ENCODE measurements around the gene CD244. TPM values are rescaled to one million over a fixed set of nuclear protein-coding genes. Genes with fewer than 3 reads are reported as not detected.
A peak's percentile ranks its signal among the peaks of the same experiment; 100 is the strongest.

Gene CD244
- total RNA-seq, 1 donor from 2014 or later = not detected

DNA sequence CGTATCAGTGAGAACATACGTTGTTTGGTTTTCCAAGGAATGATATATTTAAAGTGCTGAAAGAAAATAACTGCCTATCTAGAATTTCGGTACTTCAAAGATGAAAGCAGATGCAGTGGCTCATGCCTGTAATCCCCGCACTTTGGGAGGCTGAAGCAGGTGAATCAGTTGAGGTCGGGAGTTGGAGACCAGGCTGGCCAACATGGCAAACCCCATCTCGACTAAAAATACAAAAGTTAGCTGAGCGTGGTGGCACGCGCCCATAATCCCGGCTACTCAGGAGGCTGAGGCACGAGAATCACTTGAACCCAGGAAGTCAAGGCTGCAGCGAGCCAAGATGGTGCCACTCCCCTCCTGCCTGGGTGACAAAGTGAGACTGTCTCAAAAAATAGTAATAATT is 16.4 kb downstream of the CD244 start:
- no peak for DNase-seq (ENCODE audit: low read depth)

DNA sequence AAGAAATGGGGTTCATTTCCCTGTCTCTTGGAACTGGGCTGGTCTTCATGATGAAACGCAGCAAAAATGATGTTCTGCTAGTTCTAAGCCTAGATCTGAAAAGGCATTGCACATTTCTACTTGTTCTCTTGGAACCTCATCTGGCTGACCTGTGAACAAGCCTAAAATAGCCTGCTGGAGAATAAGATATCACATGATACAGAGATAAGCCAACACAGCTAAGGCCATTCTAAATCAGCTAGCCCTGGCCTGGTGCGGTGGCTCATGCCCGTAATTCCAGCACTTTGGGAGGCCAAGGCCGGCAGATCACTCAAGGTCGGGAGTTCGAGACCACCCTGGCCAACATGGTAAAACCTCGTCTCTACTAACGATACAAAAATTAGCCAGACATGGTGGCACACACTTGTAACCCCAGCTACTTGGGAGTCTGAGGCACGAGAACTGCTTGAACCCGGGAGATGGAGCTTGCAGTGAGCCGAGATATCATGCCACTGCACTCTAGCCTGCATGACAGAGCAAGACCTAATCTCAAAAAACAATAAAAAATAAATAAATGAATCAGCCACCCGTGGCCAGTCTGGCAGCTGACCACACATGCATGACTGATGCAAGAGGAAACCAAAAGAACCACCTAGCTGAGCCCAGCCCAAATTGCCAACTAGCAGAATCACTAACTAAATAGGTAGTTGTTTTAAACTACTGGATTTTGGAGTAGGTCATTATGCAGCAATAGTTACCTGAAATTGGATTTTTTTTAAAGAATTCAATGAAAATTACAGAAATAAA is 18.0 kb downstream of the CD244 start:
- DNase-seq (ENCODE audit: low read depth) = no peak

DNA sequence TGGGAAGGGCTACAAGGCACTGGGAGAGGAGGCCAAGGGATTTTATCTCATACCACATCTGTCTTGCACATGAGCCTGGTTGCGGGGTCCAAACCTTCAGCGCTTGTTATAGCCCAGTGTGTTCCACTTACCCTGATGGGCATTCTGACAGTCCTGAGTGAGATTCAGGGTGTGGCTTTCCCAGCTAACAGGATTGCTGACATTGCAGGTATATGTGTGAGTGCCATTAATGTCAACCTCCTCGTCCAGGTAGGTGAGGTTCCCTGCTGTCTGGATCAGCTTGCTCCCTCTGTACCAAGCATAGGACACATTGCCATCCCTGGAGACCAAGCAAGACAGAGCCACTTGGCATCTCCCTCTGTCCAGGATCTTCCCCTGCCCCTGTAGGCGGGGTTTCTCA is 21.6 kb downstream of the CD244 start:
- DNase-seq (ENCODE audit: low read depth) = no peak

DNA sequence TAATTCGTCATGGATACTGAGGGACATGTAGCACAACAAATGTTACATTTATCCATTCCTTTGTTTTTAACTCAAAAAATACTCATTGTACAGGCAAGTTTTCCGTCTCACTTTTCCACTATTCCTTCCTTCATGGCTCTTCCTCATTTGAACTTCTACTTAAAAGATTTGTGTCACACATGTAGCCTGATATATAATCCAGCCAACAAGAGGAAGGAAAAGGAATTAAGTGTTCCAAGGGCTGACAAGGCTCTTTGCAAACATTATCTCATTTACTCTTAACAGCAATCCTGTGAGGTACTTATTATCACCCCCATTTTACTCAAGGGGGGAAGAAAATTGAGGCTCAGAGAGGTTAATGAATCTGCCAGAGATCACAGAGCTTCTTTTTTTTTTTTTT is 22.9 kb downstream of the CD244 start:
- no peak for DNase-seq (ENCODE audit: low read depth)

DNA sequence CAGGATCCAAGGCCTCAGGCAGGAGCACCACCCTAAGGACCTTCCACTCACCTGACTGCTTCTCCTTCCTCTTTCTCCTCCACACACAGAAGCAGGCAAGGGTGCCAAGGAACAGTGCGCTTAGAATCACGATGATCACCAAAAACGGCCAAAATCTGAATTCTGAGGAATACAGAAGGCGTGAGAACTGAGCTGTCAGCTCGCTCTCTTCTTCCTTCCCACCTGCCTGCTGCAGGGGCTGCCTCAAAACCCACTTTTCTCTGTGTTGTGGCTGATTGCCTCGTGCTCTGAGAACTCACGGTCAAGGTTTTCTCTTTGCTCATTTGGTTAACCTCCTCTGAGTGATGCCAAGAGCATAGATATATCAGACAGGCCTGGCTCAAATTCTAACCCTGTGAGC is 23.8 kb downstream of the CD244 start:
- DNase-seq (ENCODE audit: low read depth) = no peak

DNA sequence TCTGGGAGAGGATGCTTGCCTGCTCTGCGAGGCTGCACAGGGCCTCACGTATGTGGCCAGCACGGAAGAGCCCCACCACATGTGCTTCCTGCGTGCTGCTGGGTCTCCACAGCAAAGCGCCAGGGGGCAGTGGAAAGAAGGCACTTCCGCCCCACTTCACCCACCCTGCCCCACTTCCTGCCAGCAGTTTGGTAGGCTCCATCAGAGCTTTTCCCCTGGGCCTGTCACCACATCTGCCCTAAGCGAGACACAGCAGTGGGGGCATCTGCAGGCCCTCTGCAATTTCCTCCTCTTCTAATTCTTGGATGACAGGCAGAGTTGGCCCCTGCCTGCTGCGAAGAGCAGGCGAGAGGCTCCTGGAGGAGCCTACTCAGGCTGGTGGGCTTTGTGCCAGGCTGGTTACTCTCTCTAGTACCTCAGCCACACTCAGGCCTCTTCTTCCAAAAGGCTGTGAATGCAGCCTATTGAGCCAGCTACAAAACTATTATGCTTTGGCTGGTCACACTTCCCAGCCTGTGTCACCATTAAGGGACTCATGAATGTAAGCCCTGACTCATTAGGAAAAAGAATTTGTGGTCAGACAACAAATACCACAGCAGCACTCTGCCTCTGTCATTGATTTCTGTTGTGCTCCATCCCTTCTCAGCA is 25.0 kb downstream of the CD244 start:
- DNase-seq (ENCODE audit: low read depth) = peak; percentile 74

DNA sequence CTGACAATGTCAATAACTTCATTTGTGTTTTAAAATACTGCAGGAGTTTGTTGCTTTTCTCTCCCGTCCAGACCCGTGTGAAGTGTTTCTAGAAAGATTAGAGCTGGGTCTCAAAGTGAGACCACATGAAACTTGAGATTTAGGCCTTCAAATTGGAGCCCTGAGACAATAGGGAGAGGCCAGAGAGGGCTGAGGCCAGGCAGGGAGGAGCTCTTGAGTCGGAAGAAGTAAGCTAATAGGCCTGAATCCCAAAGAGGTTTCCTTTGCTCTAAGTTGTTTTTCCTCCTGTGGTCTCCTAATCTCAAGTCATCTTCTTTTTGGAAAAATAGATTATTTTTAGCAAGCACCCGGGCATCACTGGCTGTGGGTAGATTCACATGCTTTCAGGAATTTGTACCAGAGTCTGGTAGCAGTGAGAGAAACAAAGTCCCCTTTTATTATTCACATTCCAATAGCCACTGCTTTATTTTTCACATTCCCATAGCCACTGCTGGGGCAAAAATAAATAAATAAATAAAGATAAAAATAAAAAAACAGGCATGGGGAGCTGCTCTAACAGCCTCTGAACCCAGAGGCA is 25.6 kb downstream of the CD244 start:
- DNase-seq (ENCODE audit: low read depth) = peak; percentile 22

DNA sequence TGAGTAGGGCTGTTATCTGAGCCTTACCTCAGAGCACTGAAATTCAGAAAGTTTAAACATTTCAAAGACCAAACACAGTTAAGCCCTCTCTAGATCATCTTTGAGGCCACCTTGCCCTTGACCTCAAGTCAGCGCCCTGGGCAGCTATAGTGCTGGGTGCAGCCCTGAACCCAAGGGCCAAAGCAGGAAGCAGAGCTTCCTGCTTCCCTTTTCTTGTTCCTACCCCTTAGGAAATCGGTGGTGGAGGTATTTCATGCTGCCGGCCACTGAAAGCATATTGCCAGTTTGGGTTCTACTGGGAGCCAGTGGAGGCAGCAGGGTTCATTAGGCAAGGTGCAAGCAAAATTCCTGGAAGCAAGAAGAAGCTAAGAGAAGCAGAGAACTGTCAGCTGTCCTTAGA is 26.1 kb downstream of the CD244 start:
- no peak for DNase-seq (ENCODE audit: low read depth)

DNA sequence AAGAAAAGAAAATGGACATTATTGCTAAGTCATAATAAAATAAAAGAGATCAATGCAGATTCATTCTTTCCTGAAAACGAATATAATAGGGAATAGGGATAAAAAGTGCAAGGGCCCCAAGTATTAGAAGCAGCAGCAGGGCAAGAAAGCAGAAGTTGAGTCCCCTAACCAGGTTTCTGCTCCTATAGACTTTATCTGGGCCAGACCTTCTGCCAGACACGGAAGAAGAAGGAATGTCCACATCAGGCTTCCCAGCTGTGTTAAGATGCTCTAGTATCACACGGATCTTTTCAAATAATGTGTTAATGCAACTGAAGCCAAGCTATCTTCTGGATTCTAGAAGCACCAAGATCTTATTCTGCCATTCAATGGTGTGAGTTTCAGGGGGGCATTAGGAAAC is 26.9 kb downstream of the CD244 start:
- DNase-seq (ENCODE audit: low read depth) = no peak

DNA sequence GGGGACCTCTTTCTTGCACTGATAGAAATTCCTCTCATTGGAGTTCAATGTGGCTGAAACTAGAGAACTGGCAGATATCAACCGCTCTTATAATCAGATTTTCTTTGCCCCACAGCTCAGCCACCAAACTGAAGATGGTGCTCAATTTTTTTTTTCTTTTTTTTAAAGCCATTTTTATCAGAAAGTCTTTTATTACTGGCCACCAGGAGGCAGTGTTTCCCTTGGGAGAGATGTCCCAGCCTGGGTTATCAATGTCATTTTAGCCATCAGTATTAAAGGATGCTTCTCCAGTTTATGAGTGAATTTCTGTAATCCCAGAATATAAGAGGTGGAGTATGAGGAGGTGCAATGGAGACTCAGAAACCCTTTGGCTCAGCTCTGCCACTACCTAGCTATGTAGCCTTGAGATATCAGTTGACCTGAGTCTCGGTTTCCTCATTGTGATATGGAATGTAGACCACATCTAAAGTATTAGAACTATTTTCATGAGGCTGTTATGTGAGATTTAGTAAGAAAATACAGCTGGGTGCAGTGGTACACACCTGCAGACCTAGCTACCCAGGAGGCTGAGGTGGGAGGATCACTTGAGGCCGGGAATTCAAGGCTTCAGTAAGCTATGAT is 27.6 kb downstream of the CD244 start:
- peak; percentile 45 for DNase-seq (ENCODE audit: low read depth)

DNA sequence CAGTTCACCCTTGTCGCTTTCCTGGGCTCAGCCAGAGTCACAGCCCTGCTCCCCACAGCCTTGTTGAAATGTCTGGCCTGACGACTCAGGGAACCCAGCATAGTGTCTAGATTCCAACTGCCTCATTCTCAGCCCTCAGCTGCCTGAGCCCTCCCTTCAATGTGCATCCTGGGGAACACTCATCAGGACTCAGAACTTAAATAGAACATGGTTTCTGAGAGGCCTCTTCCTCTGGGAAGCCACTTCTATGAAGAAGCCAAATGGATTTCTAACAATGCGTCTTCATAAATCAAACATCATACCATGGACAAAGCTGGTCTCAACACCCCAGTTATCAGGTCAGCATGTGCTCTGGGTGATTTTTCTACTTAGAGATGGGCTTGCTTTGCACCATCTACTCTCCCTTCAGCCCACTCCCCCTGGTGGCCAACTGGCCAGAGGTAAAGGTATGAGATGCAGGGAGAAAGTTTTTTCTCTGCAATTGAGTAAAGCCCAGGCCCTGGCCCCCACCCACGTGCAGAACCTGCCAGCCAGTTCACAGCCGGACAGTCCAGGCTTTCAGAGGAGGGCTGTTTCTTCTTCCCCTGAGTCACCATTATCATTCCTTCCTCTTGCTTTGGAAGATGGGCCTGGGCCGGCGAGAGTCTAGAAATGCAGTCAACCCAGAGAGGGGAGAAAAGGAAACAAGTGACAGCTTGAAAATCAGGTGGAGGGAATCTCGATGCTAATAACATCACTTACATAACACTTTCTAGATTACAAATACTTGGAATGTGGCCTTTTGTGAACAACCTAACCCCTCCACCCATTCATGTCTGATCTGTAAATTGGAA is 32.1 kb downstream of the CD244 start:
- DNase-seq (ENCODE audit: low read depth) = peak; percentile 48

DNA sequence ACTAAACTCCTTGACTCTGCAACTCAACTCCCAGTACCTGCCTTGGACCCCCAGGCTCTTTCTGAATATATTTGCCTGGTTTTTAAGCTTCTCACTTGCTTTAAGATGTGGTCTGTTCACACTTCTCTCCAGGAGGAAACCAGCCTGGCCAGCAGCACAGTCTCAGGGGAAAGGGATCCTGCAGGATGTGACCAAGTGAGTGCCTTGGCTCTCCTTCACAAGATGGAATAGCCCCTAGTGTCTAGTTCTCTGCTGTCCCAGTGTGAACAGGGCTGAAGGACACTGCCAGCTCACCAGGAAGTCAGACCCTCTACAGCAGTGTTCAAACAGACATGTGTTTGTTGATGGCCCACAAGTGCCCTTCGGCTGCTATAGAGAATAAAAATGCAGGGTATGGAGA is 32.9 kb downstream of the CD244 start:
- no peak for DNase-seq (ENCODE audit: low read depth)

DNA sequence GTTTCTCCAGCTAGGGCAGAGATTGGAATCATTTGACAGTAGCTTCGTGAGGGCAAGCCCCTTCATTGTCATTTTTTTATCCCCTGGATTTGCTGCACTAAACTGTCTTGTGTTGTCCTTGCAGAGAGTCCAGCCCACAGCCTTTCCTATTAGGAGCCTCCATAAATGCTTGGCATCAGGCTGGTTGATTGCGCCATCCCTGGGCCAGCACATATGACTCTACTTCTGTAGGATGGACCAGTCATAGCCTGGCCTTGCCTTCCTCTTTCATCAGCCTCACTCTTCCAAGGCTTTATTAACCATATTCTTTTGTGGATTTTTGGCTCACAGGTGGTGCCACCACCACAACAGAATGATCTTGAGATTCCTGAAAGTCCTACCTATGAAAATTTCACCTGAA is 35.3 kb downstream of the CD244 start:
- DNase-seq (ENCODE audit: low read depth) = no peak

DNA sequence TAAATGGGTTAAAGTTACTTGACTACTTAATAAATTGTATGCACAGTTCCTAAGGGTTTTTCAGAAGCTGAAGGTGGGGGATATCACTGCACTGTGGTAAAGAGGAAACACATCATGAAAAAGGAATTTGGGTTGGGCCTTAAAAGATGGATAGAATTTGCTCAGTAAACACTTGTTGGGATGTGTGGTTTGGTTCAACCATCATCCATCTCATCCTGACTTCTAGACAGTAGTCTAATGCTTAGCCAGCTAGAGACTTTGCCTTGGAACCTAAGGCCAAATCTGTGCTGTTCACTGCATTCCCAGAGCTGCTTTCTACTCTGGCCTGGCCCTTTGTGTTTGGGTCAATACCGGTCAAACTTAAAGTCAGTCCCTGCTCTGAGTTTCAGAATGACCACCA is 36.1 kb downstream of the CD244 start:
- peak; percentile 9 for DNase-seq (ENCODE audit: low read depth)

DNA sequence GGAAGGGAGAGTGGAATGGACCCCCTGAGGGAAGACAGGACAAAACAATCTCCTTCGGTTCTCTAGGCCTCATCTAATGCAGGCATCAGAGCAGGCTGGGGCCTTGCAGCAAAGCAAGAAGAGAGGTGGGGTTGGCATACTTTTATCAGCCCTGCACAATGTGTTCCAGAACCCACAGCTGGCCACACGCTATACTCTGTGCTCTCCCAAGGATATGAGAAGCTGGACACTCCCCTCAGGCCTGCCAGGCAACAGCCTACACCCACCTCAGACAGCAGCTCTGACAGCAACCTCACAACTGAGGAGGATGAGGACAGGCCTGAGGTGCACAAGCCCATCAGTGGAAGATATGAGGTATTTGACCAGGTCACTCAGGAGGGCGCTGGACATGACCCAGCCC is 39.4 kb downstream of the CD244 start:
- DNase-seq (ENCODE audit: low read depth) = no peak

DNA sequence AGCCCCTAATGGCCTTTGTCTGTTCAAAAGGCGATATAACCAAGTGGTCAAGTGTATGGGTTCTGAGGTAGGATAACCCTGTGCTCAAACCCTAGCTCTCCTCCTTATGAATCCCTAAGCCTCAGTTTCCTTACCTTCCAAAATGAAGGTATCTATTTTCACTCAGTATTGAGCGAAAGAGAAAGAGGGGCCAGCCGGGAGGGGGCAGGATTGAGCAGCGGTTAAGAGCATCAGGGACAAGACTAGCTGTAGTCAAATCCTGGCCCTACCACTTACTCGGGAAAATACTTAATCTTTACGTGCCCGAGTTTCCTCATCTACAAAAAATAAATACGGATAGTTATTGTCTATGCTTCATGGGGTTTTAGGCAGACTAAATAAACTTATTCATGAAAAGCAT is 41.1 kb downstream of the CD244 start:
- no peak for DNase-seq (ENCODE audit: low read depth)

DNA sequence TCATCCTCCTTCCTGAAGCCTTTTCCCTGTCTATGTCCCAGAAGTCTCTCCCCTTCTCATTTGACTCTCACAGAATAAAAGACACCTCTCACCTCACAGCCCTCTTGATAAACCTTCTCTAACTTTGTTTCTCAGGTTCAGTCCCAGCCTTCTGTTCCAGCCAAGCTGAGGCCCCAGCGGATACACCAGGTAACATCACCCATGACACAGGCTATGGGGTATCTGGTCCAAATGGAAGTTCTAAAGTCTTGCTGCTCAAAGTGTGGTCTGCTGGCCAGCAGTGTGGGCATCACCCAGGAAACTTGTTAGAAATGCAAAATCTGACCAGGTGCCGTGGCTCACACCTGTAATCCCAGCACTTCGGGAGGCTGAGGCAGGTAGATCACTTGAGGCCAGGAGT is 43.5 kb downstream of the CD244 start:
- DNase-seq (ENCODE audit: low read depth) = no peak

DNA sequence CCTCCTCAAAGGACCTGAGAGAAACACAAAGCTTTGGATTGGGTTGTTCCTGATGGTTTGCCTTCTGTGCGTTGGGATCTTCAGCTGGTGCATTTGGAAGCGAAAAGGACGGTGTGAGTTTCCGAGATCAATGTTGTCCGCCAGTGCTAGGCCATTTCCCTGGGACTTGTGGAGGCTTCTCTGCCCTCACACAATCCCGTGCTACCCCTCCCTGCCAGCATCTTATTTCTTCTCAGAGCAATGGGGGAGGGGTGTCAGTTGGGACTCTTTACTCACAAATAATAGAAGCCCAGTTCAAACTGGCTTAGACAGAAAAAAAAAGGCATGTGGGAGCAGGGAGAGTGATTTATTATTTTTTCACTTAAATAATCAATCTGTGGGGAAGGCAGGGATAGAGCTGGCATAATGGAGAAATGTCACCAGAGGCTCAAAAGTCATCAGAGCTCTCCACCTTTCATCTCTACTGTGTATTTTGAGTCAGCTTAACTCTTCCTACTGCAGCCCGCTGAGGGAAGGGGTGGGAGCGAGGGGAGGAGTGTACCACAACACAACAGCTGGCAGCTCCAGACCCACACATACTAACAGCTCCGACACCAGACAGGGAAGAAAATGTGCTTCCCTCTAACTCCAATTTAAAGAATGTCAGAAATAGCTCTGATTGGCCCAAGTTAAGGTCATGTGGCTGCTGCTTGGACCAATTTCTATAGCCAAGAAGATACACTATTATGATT is 44.3 kb downstream of the CD244 start:
- DNase-seq (ENCODE audit: low read depth) = no peak

DNA sequence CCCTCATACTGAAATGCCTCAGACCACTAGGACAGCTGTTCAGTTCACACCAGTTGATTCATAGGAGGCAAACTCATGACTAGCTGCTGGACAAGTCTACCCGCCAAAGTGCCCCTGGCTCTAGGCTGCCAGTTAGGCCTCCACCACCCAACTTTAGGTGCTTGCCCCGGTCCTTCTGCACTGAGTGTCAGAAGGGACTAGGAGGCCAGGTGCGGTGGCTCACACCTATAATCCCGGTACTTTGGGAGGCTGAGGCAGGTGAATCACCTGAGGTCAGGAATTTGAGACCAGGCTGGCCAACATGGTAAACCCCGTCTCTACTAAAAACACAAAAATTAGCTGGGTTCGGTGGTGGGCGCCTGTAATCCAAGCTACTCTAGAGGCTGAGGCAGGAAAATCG is 47.8 kb downstream of the CD244 start:
- no peak for DNase-seq (ENCODE audit: low read depth)

DNA sequence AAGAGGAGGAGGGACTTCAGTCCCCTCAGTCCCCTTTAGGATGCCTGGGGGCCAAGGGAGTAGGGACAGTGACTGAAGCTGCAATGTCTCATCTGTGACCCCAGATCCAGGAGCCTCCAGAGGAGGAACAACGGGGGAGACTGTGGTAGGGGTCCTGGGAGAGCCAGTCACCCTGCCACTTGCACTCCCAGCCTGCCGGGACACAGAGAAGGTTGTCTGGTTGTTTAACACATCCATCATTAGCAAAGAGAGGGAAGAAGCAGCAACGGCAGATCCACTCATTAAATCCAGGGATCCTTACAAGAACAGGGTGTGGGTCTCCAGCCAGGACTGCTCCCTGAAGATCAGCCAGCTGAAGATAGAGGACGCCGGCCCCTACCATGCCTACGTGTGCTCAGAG is 48.4 kb downstream of the CD244 start:
- no peak for DNase-seq (ENCODE audit: low read depth)

DNA sequence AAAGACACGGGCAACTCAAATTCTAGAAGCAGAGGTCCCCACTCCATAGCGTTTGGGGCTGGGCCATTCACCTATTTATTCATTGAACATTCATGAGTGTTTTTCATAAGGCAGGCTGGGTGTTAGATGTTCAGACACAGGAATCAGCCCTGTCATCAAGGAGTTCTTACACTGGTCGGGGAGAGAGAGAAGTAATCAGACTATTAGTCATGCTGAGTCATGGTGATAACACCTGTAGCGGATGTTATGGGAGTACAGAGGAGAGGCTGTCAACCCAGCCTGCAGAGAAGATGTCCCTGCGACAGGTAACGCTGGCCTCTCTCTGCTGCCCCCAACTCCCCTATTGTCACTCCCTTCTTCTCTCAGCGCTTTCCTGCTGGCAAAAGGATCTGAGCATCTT is 49.5 kb downstream of the CD244 start:
- no peak for DNase-seq (ENCODE audit: low read depth)

Data from myocyte (in vitro differentiated cells).